Inferior parietal cortex (tissue), 1 donor: Measurements from ENCODE around the gene SLC5A1.
"Not testable (repeated sequence)": the region's sequence is repeated elsewhere in the genome, so short reads cannot be mapped to it uniquely, and the experiment has no call there.

ENCODE experiments used
- DNase-seq: peaks from one replicate; pipeline ENCODE4 v3.0.0-alpha.2; 2016; ENCODE audit errors: extremely low spot score

SLC5A1 gene

GRCh38 chr22:32144496-32145274 is 101.6 kb downstream of the SLC5A1 start:
- no peak for DNase-seq

GRCh38 chr22:32147128-32147527 is 104.1 kb downstream of the SLC5A1 start:
- DNase-seq = not testable (repeated sequence)

GRCh38 chr22:32148372-32148771 is 105.3 kb downstream of the SLC5A1 start:
- not testable (repeated sequence) for DNase-seq

- DNase-seq = not testable (repeated sequence)
Observed at GRCh38 chr22:32150647-32151046, 107.6 kb downstream of the SLC5A1 start.

- not testable (repeated sequence) for DNase-seq
Observed at GRCh38 chr22:32151641-32152040, 108.6 kb downstream of the SLC5A1 start.

GRCh38 chr22:32154727-32155126 is 111.7 kb downstream of the SLC5A1 start:
- not testable (repeated sequence) for DNase-seq

GRCh38 chr22:32157632-32158031 is 114.6 kb downstream of the SLC5A1 start:
- not testable (repeated sequence) for DNase-seq

GRCh38 chr22:32158712-32159533 is 115.9 kb downstream of the SLC5A1 start, which contains the start of gene C22orf42:
Gene C22orf42 (minus strand): TSS chr22:32159303. CDS start chr22:32159215, 88 bp downstream.
- no peak for DNase-seq

- DNase-seq = not testable (repeated sequence)
Observed at GRCh38 chr22:32160411-32160810, 117.3 kb downstream of the SLC5A1 start.
